SK-N-SH (cell line): Measurements from ENCODE around the gene OSBPL9. TPM values are rescaled to one million over a fixed set of nuclear protein-coding genes. Genes with fewer than 3 reads are reported as not detected.

Experiments used
- CTCF ChIA-PET: fragments of 300-600, 350-600 bp; formaldehyde crosslinking; extraction: SDS; loops from one replicate; lab custom pipeline; 2021; lab: Yijun Ruan, JAX
- POLR2A ChIA-PET: fragments of 350-600 bp; sonication (Branson Sonifier 250); formaldehyde crosslinking; extraction: SDS; loops from one replicate; lab custom pipeline; 2020; ENCODE audit warnings: antibody characterized with exemption, inconsistent platforms; lab: Yijun Ruan, JAX
- DNase-seq: peaks from one replicate; pipeline ENCODE4 v3.0.0; 2012
- H2AFZ ChIP-seq: fragments of 200-600 bp; sonication (generic); 2 replicates; pipeline ENCODE4 v1.8.1; 2016; ENCODE audit warnings: antibody characterized with exemption, mild to moderate bottlenecking, low read depth
- H3F3A ChIP-seq: fragments of 200-600 bp; sonication (generic); replicated peaks from 2 replicates; pipeline ENCODE3; 2016; ENCODE audit warnings: antibody characterized with exemption, mild to moderate bottlenecking; ENCODE audit not compliant: insufficient read depth
- H3K27ac ChIP-seq, 2 experiments: fragments of 200-500 bp in 1 of 2; fragments of 200-600 bp in 1 of 2; sonication (Bioruptor generic) in 1 of 2; sonication (generic), shearing (Covaris generic) in 1 of 2; 2 replicates each; pipeline versions ENCODE4 v1.5.1 to v1.6.1; 2014 to 2016; ENCODE audit warnings: low read depth in 2 of 2, inconsistent platforms in 1 of 2, low read length in 1 of 2, mild to moderate bottlenecking in 1 of 2, mixed read lengths in 1 of 2
- H3K27me3 ChIP-seq: fragments of 200-600 bp; sonication (generic), shearing (Covaris generic); 2 replicates; pipeline ENCODE4 v1.6.1; 2016; ENCODE audit warnings: mixed run types; ENCODE audit not compliant: insufficient read depth
- H3K36me3 ChIP-seq, 2 experiments: fragments of 200-500 bp in 1 of 2; fragments of 200-600 bp in 1 of 2; sonication (Bioruptor generic) in 1 of 2; sonication (generic) in 1 of 2; replicated peaks in 1 of 2; 2 replicates each; pipeline versions ENCODE3 to v1.5.1; 2014 to 2016; ENCODE audit warnings: low read length in 1 of 2, mild to moderate bottlenecking in 1 of 2; ENCODE audit not compliant: insufficient read depth in 2 of 2, control insufficient read depth in 1 of 2
- H3K4me1 ChIP-seq, 2 experiments: fragments of 200-500 bp in 1 of 2; fragments of 200-600 bp in 1 of 2; sonication (Bioruptor generic) in 1 of 2; sonication (generic), shearing (Covaris generic) in 1 of 2; 2 replicates each; pipeline versions ENCODE4 v1.5.1 to v1.6.1; 2014 to 2016; ENCODE audit warnings: low read depth in 1 of 2, low read length in 1 of 2, mixed run types in 1 of 2; ENCODE audit not compliant: insufficient read depth in 2 of 2, control insufficient read depth in 1 of 2
- H3K4me2 ChIP-seq: fragments of 200-600 bp; sonication (generic), shearing (Covaris generic); 2 replicates; pipeline ENCODE4 v1.6.1; 2017; ENCODE audit warnings: mixed run types
- H3K4me3 ChIP-seq, 2 experiments: fragments of 200-500 bp in 1 of 2; fragments of 200-600 bp in 1 of 2; sonication (Bioruptor generic) in 1 of 2; sonication (generic), shearing (Covaris generic) in 1 of 2; 2 replicates each; pipeline versions ENCODE4 v1.5.1 to v1.8.1; 2014 to 2016; ENCODE audit warnings: low read depth in 2 of 2, inconsistent platforms in 1 of 2, low read length in 1 of 2, mild to moderate bottlenecking in 1 of 2, mixed read lengths in 1 of 2, moderate library complexity in 1 of 2
- H3K79me2 ChIP-seq: fragments of 200-600 bp; sonication (generic); 2 replicates; pipeline ENCODE4 v1.8.1; 2017; ENCODE audit warnings: mild to moderate bottlenecking; ENCODE audit not compliant: insufficient read depth
- H3K9ac ChIP-seq: fragments of 200-600 bp; sonication (generic); 2 replicates; pipeline ENCODE4 v1.6.1; 2017; ENCODE audit warnings: mixed run types
- H3K9me2 ChIP-seq: fragments of 200-600 bp; sonication (generic); 2 replicates; pipeline ENCODE4 v1.6.1; 2017; ENCODE audit warnings: mixed run types
- H3K9me3 ChIP-seq: fragments of 200-600 bp; sonication (generic); 2 replicates; pipeline ENCODE4 v1.6.1; 2017; ENCODE audit warnings: mixed run types, mild to moderate bottlenecking, moderate library complexity
- H4K20me1 ChIP-seq: fragments of 200-600 bp; sonication (generic); 2 replicates; pipeline ENCODE4 v1.6.1; 2017; ENCODE audit warnings: mild to moderate bottlenecking, mixed run types; ENCODE audit not compliant: insufficient read depth
- CHD2 ChIP-seq: fragments of 150-350 bp; IDR thresholded peaks from 2 replicates; pipeline ENCODE4 v1.6.1; 2018; ENCODE audit warnings: low read length; ENCODE audit not compliant: partially characterized antibody
- EP300 ChIP-seq, 2 experiments: IDR thresholded peaks; 2 replicates each; pipeline versions ENCODE4 v1.4.0 to v1.6.1; 2012; ENCODE audit warnings: borderline replicate concordance in 1 of 2, low read depth in 1 of 2, low read length in 1 of 2
- RAD21 ChIP-seq: IDR thresholded peaks from 2 replicates; pipeline ENCODE4 v1.6.1; 2012; ENCODE audit warnings: mild to moderate bottlenecking, low read length
- RFX5 ChIP-seq: IDR thresholded peaks from 2 replicates; pipeline ENCODE4 v1.6.1; 2012; ENCODE audit warnings: mild to moderate bottlenecking, improper control_type of control experiment, low read length
- SMC3 ChIP-seq: IDR thresholded peaks from 2 replicates; pipeline ENCODE4 v1.6.1; 2012; ENCODE audit warnings: low read depth, low read length, improper control_type of control experiment
- WGBS: methylation state at CpG from one replicate; pipeline ENCODE4 v1.1.6; 2017; ENCODE audit warnings: low lambda C conversion rate; 5-methylcytosine and 5-hydroxymethylcytosine counted together
- polyA plus RNA-seq, 3 experiments: library from polyadenylated mRNA; depleted of rRNA; stranded (reverse); fragments of >200 nt; gene quantifications; 2 replicates each; pipeline ENCODE4 v1.2.3, GENCODE V29; 2012
- TF ChIP-seq, protein P1 (sequence below): IDR thresholded peaks from 2 replicates; pipeline ENCODE4; 2012
- TF ChIP-seq, protein P2 (sequence below): fragments of 200-600 bp; sonication (generic); IDR thresholded peaks from 2 replicates; pipeline ENCODE4 v1.6.1; 2017; ENCODE audit warnings: antibody characterized with exemption, mild to moderate bottlenecking, moderate library complexity
- TF ChIP-seq, protein P3 (sequence below): IDR thresholded peaks from 2 replicates; pipeline ENCODE4 v1.4.0; 2012; ENCODE audit warnings: low read depth

The OSBPL9 gene
- polyA plus RNA-seq, 1 of the 3 experiments (the other 2 are of a cell fraction): 43.9 TPM

DNA sequence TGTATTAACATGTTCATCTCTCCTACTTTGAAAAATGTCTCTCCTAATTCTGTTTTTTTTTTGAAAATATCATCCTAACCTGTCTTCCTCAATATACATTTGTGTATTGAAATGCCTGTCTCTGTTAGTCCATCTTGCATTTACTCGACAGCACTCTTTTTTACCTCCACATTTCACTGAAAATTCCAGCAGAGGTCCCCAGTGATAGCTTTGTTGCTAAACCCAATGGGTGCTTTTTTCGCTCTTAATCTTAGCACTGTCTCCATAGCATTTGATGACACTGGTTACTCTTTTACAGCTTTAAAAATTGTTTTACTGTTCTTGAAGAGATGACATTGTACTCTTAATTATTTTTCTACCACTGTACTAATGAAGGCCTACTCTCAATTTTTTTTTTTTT is 10.8 kb downstream of the OSBPL9 start:
- peak; percentile 38 for DNase-seq
- Histone ChIP-seq H3K36me3 (peaks cover 0 to 5% of the 10 kb centered on the region in 2 experiments), H3K4me3 (no peak overlapping the region), H3F3A (no peaks in the 10 kb centered on the region), H2AFZ (no peak overlapping the region), H3K9me2 (no peaks in the 10 kb centered on the region), H3K4me1 (peaks cover under 1 to 3% of the 10 kb centered on the region in 2 experiments; a peak in 1 of 4 replicates), H3K9me3 (no peaks in the 10 kb centered on the region), H3K27ac (no peak overlapping the region), H3K27me3 (no peaks in the 10 kb centered on the region), H3K4me2 (no peak overlapping the region), H3K9ac (no peak overlapping the region)
- ChIA-PET POLR2A (no interaction called here), CTCF (interaction anchor here (0.6 to 2.5 kb wide), 11 partner anchors 9 to 150 kb away, joined by 3 to 39 read pairs (median 4); partner anchors contain the start of gene OSBPL9)
- peak; percentile 85 for TF ChIP-seq RAD21
- TF ChIP-seq, protein P1, sequence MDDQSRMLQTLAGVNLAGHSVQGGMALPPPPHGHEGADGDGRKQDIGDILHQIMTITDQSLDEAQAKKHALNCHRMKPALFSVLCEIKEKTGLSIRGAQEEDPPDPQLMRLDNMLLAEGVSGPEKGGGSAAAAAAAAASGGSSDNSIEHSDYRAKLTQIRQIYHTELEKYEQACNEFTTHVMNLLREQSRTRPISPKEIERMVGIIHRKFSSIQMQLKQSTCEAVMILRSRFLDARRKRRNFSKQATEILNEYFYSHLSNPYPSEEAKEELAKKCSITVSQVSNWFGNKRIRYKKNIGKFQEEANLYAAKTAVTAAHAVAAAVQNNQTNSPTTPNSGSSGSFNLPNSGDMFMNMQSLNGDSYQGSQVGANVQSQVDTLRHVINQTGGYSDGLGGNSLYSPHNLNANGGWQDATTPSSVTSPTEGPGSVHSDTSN: no peak
- TF ChIP-seq CHD2: no peak
- peak; percentile 85 for TF ChIP-seq RFX5
- TF ChIP-seq, protein P2, sequence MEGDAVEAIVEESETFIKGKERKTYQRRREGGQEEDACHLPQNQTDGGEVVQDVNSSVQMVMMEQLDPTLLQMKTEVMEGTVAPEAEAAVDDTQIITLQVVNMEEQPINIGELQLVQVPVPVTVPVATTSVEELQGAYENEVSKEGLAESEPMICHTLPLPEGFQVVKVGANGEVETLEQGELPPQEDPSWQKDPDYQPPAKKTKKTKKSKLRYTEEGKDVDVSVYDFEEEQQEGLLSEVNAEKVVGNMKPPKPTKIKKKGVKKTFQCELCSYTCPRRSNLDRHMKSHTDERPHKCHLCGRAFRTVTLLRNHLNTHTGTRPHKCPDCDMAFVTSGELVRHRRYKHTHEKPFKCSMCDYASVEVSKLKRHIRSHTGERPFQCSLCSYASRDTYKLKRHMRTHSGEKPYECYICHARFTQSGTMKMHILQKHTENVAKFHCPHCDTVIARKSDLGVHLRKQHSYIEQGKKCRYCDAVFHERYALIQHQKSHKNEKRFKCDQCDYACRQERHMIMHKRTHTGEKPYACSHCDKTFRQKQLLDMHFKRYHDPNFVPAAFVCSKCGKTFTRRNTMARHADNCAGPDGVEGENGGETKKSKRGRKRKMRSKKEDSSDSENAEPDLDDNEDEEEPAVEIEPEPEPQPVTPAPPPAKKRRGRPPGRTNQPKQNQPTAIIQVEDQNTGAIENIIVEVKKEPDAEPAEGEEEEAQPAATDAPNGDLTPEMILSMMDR: peak; percentile 70
- peak; percentile 67 for TF ChIP-seq SMC3
- TF ChIP-seq, all 33 proteins: peak for 4
- Histone ChIP-seq H4K20me1 (0 out of 2 replicates have a peak, but pooled peaks cover 3% of the 10 kb centered on the region), H3K79me2 (peaks cover 89% of the 10 kb centered on the region)
- 78% methylated on average over 2 of the region's 2 CpGs for WGBS

DNA sequence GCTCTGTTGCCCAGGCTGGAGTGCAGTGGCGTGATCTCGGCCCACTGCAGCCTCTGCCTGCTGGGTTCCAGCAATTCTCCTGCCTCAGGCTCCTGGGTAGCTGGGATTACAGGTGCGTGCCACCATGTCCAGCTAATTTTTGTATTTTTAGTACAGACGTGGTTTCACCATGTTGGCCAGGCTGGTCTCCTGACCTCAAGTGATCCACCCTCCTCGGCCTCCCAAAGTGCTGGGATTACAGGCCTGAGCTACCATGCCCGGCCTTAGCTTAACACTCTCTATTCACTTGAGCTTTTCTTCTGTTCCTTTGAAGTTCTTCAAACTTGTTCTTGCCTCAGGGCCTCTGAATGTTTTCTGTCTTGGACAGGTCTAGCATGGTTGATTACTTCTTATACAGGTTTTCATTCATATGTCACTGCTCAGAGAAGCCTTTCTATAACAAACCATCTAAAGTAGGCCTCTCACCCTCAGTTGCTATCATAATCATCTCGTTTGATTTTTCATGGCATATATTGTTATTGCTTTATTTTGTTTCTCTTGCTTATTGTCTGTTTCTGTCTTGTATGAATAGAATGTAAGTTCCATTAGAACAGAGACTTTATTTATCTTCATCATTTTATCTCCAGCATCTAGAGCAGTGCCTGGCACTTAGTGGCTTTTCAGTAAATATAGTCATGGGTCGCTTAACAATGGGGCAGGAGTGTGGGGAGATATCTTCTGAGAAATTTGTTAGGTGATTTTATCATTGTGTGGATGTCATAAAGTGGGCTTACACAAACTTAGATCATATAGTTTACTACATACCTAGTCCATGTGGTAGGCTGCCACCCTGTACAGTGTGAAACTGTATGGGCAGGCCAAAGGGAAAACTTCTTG is 12.1 kb downstream of the OSBPL9 start:
- Histone ChIP-seq H3K36me3 (peaks cover 0 to 8% of the 10 kb centered on the region in 2 experiments), H3K79me2 (peaks cover 86% of the 10 kb centered on the region), H3K4me2 (no peak overlapping the region), H3K9ac (no peak overlapping the region), H3K27ac (no peak overlapping the region), H3K9me3 (no peaks in the 10 kb centered on the region), H3K9me2 (no peaks in the 10 kb centered on the region), H3K4me1 (no peaks in the 10 kb centered on the region; a peak in 1 of 4 replicates), H3K27me3 (no peaks in the 10 kb centered on the region), H3F3A (no peaks in the 10 kb centered on the region), H3K4me3 (no peak overlapping the region), H2AFZ (no peak overlapping the region), H4K20me1 (no peaks in the 10 kb centered on the region)
- TF ChIP-seq, protein P3, sequence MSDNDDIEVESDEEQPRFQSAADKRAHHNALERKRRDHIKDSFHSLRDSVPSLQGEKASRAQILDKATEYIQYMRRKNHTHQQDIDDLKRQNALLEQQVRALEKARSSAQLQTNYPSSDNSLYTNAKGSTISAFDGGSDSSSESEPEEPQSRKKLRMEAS: no peak
- no peak for TF ChIP-seq EP300 (IDR thresholded peaks at IDR 0.05; ENCODE audit: borderline replicate concordance in 1 of 2, low read depth in 1 of 2, low read length in 1 of 2)
- ChIA-PET CTCF (interaction anchor here (0.8 to 1.3 kb wide), 2 partner anchors 15 to 110 kb away, joined by 3 to 5 read pairs; no protein-coding TSS in a partner anchor), POLR2A (no interaction called here)
- WGBS: 92% methylated on average over 8 of the region's 8 CpGs
- DNase-seq: no peak
